A673 (cell line): Measurements from ENCODE around the gene DDI2.

Experiments
- CTCF ChIP-seq: fragments of 300-800, 200-600 bp; sonication (generic); conservative IDR thresholded peaks from 2 replicates; pipeline ENCODE4 v1.5.1; 2017; ENCODE audit warnings: low read depth, mild to moderate bottlenecking, antibody characterized with exemption, low read length, moderate library complexity, mixed read lengths
- EZH2 ChIP-seq: fragments of 200-600 bp; sonication (generic); IDR thresholded peaks from 2 replicates; pipeline ENCODE4 v1.6.1; 2017; ENCODE audit warnings: borderline replicate concordance, low read depth, mild to moderate bottlenecking, mixed read lengths, antibody characterized with exemption, low read length; ENCODE audit not compliant: poor library complexity, severe bottlenecking

GRCh38 chr1:15678578-15678977 lies 61.3 kb downstream of the DDI2 start:
- no peak for TF ChIP-seq CTCF
- TF ChIP-seq EZH2, result no peak
